ENCODE results near the gene CD14.

DNA sequence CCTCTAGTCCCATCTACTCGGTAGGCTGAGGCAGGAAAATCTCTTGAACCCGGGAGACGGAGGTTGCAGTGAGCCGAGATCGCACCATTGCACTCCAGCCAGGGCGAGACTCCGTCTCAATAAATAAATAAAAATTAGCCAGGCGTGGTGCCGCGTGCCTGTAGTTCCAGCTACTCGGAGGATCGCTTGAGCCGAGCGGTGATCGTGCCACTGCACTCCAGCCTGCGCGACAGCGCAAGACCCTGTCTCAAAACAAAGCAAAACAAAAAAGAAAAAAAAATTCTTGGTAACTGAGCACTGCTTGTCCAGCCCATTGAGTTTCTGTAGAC is 31.0 kb upstream of the CD14 start:
- TF ChIP-seq CTCF (IDR thresholded peaks at IDR 0.05; ENCODE audit: poor library complexity) (no peak), EZH2 (IDR thresholded peaks at IDR 0.05; ENCODE audit: borderline replicate concordance) (no peak)
